Kidney (tissue), 14 donors: Measurements from ENCODE around the gene PRR9. TPM values are rescaled to one million over a fixed set of nuclear protein-coding genes. Genes with fewer than 3 reads are reported as not detected.

Experiments used
- DNase-seq, 5 donors: peaks; one replicate each; pipeline ENCODE4 v3.0.0-alpha.2; 2013 to 2020
- FAIRE-seq: peaks from 2 replicates; lab custom pipeline; 2012; peaks lifted over from hg19 to GRCh38; lab: Jason Lieb, UNC
- H3K27ac ChIP-seq, 2 donors: one replicate each; pipeline ENCODE4 v1.7.0; 2013; ENCODE audit warnings: low read depth in 2 of 2, low read length in 2 of 2, inconsistent platforms in 1 of 2
- H3K27me3 ChIP-seq: one replicate; pipeline ENCODE4 v1.7.1; 2013; ENCODE audit warnings: low read length, inconsistent platforms; ENCODE audit not compliant: control insufficient read depth, insufficient read depth
- H3K36me3 ChIP-seq, 3 donors: one replicate each; pipeline versions ENCODE4 v1.7.0 to v1.7.1; 2013; ENCODE audit warnings: low read length in 3 of 3, control low read depth in 1 of 3, inconsistent platforms in 1 of 3; ENCODE audit not compliant: insufficient read depth in 3 of 3, control insufficient read depth in 2 of 3
- H3K4me1 ChIP-seq, 3 donors: one replicate each; pipeline versions ENCODE4 v1.7.0 to v1.7.1; 2013; ENCODE audit warnings: low read length in 3 of 3, inconsistent platforms in 1 of 3, low read depth in 1 of 3; ENCODE audit not compliant: control insufficient read depth in 2 of 3, insufficient read depth in 2 of 3
- H3K4me3 ChIP-seq, 3 donors: one replicate each; pipeline versions ENCODE4 v1.7.0 to v1.8.1; 2013; ENCODE audit warnings: low read length in 3 of 3, control low read depth in 1 of 3, inconsistent platforms in 1 of 3
- H3K9ac ChIP-seq, 3 donors: one replicate each; pipeline versions ENCODE4 v1.7.0 to v1.7.1; 2013; ENCODE audit warnings: low read length in 3 of 3, control low read depth in 1 of 3, inconsistent platforms in 1 of 3
- H3K9me3 ChIP-seq, 3 donors: one replicate each; pipeline versions ENCODE4 v1.7.0 to v1.7.1; 2013; ENCODE audit warnings: low read length in 3 of 3, control low read depth in 1 of 3, inconsistent platforms in 1 of 3; ENCODE audit not compliant: control insufficient read depth in 2 of 3, insufficient read depth in 1 of 3
- CTCF ChIP-seq: IDR thresholded peaks from 3 replicates; pipeline ENCODE4 v1.5.1; 2012; ENCODE audit warnings: mild to moderate bottlenecking, moderate library complexity, borderline replicate concordance; ENCODE audit not compliant: insufficient read depth; ENCODE audit errors: extremely low read depth
- intact Hi-C: fragments of 100-400 bp; cut with DNase I; formaldehyde crosslinking; loops from one replicate; pipeline ENCODE4 v1.11.1; 2022
- polyA plus RNA-seq: library from polyadenylated mRNA; stranded (reverse); fragments of 350-450 nt; fragmentation: Illumina TruSeq; extraction: RNeasy Lipid Tissue Mini Kit (QIAGEN cat#74804); gene quantifications from one replicate; pipeline ENCODE4 v1.2.3, GENCODE V29; 2014; ENCODE audit warnings: low read depth, low replicate concordance; ENCODE audit not compliant: insufficient read depth
- total RNA-seq: library from RNA; stranded (reverse); fragmentation: NEBNext Ultra II Directional; extraction: Animal tissue kit (Norgen Biotek cat#: 25700); gene quantifications from one replicate; pipeline ENCODE4 v1.2.1, GENCODE V29; 2021
- donor health status: control.
- donor health status: control.
- donor health status: control.
- donor health status: control.
- donor health status: control.
- donor health status: DM: yes; HTN: yes; CAD: no.
- donor health status: Normal renal cell carcinoma (clear cell type).

The PRR9 gene
- total and polyA plus RNA-seq, 2 donors from 2014 or later = not detected

- Histone ChIP-seq H3K27ac (no peak overlapping the region), H3K4me1 (no peaks in the 10 kb centered on the region), H3K27me3 (peaks cover 4% of the 10 kb centered on the region), H3K9ac (no peak overlapping the region), H3K4me3 (no peak overlapping the region), H3K9me3 (no peaks in the 10 kb centered on the region), H3K36me3 (no peaks in the 10 kb centered on the region)
- no peak for FAIRE-seq
- DNase-seq = no peak
- intact Hi-C loops = no loop called here
- no peak for TF ChIP-seq CTCF
Observed at GRCh38 chr1:153251562-153251961, 34.2 kb downstream of the PRR9 start.

GRCh38 chr1:153251988-153252387 is 34.6 kb downstream of the PRR9 start:
- FAIRE-seq (no peak), DNase-seq (no peak)
- no peaks in the 10 kb centered on the region for H3K4me1 ChIP-seq
- no peak overlapping the region for H3K9ac ChIP-seq
- no peak overlapping the region for H3K4me3 ChIP-seq
- no peaks in the 10 kb centered on the region for H3K9me3 ChIP-seq
- TF ChIP-seq CTCF = no peak
- H3K27ac ChIP-seq = no peak overlapping the region
- no peaks in the 10 kb centered on the region for H3K36me3 ChIP-seq
- intact Hi-C loops = no loop called here
- peaks cover 4% of the 10 kb centered on the region for H3K27me3 ChIP-seq

GRCh38 chr1:153253076-153253475 is 35.7 kb downstream of the PRR9 start:
- Histone ChIP-seq H3K9ac (no peak overlapping the region), H3K4me1 (no peaks in the 10 kb centered on the region), H3K36me3 (no peaks in the 10 kb centered on the region), H3K4me3 (no peak overlapping the region), H3K27me3 (peaks cover 4% of the 10 kb centered on the region), H3K27ac (no peak overlapping the region), H3K9me3 (no peaks in the 10 kb centered on the region)
- no peak for FAIRE-seq
- no peak for TF ChIP-seq CTCF
- intact Hi-C loops = no loop called here
- peak in 2 of 5 donors; percentile 31 to 56 for DNase-seq

GRCh38 chr1:153253693-153254092 is 36.3 kb downstream of the PRR9 start:
- H3K27ac ChIP-seq = no peak overlapping the region
- no peak overlapping the region for H3K9ac ChIP-seq
- intact Hi-C loops = no loop called here
- FAIRE-seq (no peak), DNase-seq (no peak)
- no peaks in the 10 kb centered on the region for H3K4me1 ChIP-seq
- no peak for TF ChIP-seq CTCF
- no peaks in the 10 kb centered on the region for H3K36me3 ChIP-seq
- no peaks in the 10 kb centered on the region for H3K9me3 ChIP-seq
- H3K27me3 ChIP-seq = peaks cover 4% of the 10 kb centered on the region
- no peak overlapping the region for H3K4me3 ChIP-seq
